ENCODE data around the gene BIN1.

- TF ChIP-seq, protein P1, sequence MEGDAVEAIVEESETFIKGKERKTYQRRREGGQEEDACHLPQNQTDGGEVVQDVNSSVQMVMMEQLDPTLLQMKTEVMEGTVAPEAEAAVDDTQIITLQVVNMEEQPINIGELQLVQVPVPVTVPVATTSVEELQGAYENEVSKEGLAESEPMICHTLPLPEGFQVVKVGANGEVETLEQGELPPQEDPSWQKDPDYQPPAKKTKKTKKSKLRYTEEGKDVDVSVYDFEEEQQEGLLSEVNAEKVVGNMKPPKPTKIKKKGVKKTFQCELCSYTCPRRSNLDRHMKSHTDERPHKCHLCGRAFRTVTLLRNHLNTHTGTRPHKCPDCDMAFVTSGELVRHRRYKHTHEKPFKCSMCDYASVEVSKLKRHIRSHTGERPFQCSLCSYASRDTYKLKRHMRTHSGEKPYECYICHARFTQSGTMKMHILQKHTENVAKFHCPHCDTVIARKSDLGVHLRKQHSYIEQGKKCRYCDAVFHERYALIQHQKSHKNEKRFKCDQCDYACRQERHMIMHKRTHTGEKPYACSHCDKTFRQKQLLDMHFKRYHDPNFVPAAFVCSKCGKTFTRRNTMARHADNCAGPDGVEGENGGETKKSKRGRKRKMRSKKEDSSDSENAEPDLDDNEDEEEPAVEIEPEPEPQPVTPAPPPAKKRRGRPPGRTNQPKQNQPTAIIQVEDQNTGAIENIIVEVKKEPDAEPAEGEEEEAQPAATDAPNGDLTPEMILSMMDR (IDR thresholded peaks at IDR 0.05), result no peak
- TF ChIP-seq POLR2A (IDR thresholded peaks at IDR 0.05), result no peak
Observed at GRCh38 chr2:127000194-127000593, 106.8 kb downstream of the BIN1 start.
